ENCODE measurements around the gene TMSB15C.
"Not testable (repeated sequence)": the region's sequence is repeated elsewhere in the genome, so short reads cannot be mapped to it uniquely, and the experiment has no call there.

Gene TMSB15C

GRCh38 chrX:104085477-104085876 is 9.4 kb upstream of the TMSB15C start:
- no peak for DNase-seq (ENCODE audit: low read depth)
- no peak overlapping the region for H3K4me3 ChIP-seq (ENCODE audit: low read depth, low read length)
- no peak for TF ChIP-seq CTCF (IDR thresholded peaks at IDR 0.05; ENCODE audit: insufficient read depth, low read depth, low read length, missing control alignments)

GRCh38 chrX:104084534-104085277 is 8.7 kb upstream of the TMSB15C start:
- no peak for TF ChIP-seq CTCF (IDR thresholded peaks at IDR 0.05; ENCODE audit: insufficient read depth, low read depth, low read length, missing control alignments)
- DNase-seq (ENCODE audit: low read depth): no peak
- no peak overlapping the region for H3K4me3 ChIP-seq (ENCODE audit: low read depth, low read length)

DNA sequence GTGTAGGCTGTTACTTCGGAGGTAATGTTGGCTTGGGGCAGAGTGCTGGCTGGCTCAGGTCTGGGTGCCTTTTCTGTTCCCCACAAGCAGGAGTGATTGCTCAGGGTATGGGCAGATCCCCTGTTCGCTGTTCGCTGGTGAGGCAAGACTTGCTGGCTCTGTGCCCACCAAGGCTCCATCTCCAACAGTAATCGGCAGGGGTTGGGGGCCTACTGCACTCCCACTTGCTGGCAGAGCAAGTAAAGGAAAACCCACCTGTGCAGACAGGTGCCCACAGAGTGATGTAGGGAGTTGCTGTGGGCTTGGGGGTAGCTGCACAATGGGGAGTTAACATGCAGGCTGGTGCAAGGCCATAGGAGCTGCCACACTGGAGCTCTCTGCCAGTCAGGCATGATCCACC is 8.0 kb upstream of the TMSB15C start:
- TF ChIP-seq CTCF (IDR thresholded peaks at IDR 0.05; ENCODE audit: insufficient read depth, low read depth, low read length, missing control alignments): no peak
- H3K4me3 ChIP-seq (ENCODE audit: low read depth, low read length): no peak overlapping the region
- DNase-seq (ENCODE audit: low read depth): no peak

DNA sequence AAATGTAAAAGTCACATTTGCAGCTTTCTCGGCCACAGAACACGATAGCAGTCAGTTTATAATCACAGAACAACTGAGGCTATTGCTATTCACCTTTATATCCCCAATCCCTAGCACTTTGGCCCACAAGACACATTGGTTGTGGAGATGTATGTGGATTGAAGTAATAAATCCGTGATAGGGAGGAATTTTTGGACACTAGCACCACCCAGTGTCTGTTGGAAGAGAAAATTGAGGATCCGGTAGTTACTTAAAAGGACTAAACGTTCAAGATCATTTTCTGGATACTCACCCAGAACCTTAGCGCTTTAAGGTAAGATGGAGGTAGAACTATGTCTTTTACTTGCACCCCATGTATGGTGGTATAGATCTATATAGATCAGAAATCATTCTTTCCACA is 1.8 kb upstream of the TMSB15C start:
- not testable (repeated sequence) for H3K4me3 ChIP-seq (ENCODE audit: low read depth, low read length); DNase-seq (ENCODE audit: low read depth)

GRCh38 chrX:104062636-104063035 is 13.4 kb downstream of the TMSB15C start:
- not testable (repeated sequence) for H3K4me3 ChIP-seq (ENCODE audit: low read depth, low read length); DNase-seq (ENCODE audit: low read depth)

- H3K4me3 ChIP-seq (ENCODE audit: low read depth, low read length); DNase-seq (ENCODE audit: low read depth): not testable (repeated sequence)
These were observed 21.1 kb downstream of the TMSB15C start for GRCh38 chrX:104054956-104055355.

GRCh38 chrX:104047171-104047570 is 28.9 kb downstream of the TMSB15C start:
- no peak for TF ChIP-seq CTCF (IDR thresholded peaks at IDR 0.05; ENCODE audit: insufficient read depth, low read depth, low read length, missing control alignments)
- H3K4me3 ChIP-seq (ENCODE audit: low read depth, low read length): no peak overlapping the region
- DNase-seq (ENCODE audit: low read depth): no peak

- DNase-seq (ENCODE audit: low read depth): no peak
- TF ChIP-seq CTCF (IDR thresholded peaks at IDR 0.05; ENCODE audit: insufficient read depth, low read depth, low read length, missing control alignments): no peak
- no peak overlapping the region for H3K4me3 ChIP-seq (ENCODE audit: low read depth, low read length)
These were observed 30.4 kb downstream of the TMSB15C start for GRCh38 chrX:104045642-104046041.

All from GM12865 (cell line).